Transverse colon (tissue), 3 donors: ENCODE data around the gene TSTD1.

ENCODE experiments used
- CTCF ChIP-seq, 5 experiments: fragments of 200-600 bp in 3 of 5; fragments of 450-650 bp in 2 of 5; sonication (generic) in 3 of 5; IDR thresholded peaks; 1 replicate in 2 of 5; 2 replicates in 3 of 5; pipeline ENCODE4 v1.5.1; 2016 to 2017; ENCODE audit warnings: antibody characterized with exemption in 5 of 5, inconsistent platforms in 3 of 5, mild to moderate bottlenecking in 2 of 5, moderate library complexity in 1 of 5
- POLR2A ChIP-seq: fragments of 450-650 bp; IDR thresholded peaks from one replicate; pipeline ENCODE4 v1.6.1; 2016; ENCODE audit warnings: antibody characterized with exemption, mild to moderate bottlenecking, moderate library complexity

GRCh38 chr1:160993544-160994193, 45.1 kb downstream of the TSTD1 start:
- TF ChIP-seq POLR2A (no peak), CTCF (IDR thresholded peaks at IDR 0.05) (peak in 2 of 5 experiments; percentile 13 to 23)
